WI38 (cell line): ENCODE results near the gene ZMYM2.

Experiments
- H3K4me3 ChIP-seq: 2 replicates; pipeline ENCODE4 v1.5.1; 2011; ENCODE audit warnings: low read depth, mild to moderate bottlenecking, control low read depth, low read length
- CTCF ChIP-seq: IDR thresholded peaks from 2 replicates; pipeline ENCODE4 v1.5.1; 2012; ENCODE audit warnings: low read depth, mild to moderate bottlenecking, control low read depth, low read length

Gene ZMYM2

GRCh38 chr13:20106742-20107141, 148.2 kb downstream of the ZMYM2 start:
- H3K4me3 ChIP-seq, result no peak overlapping the region
- no peak for TF ChIP-seq CTCF

GRCh38 chr13:20109037-20109436, 150.5 kb downstream of the ZMYM2 start:
- no peak for TF ChIP-seq CTCF
- H3K4me3 ChIP-seq, result no peak overlapping the region

GRCh38 chr13:20114066-20114610, 155.6 kb downstream of the ZMYM2 start:
- no peak overlapping the region for H3K4me3 ChIP-seq
- TF ChIP-seq CTCF, result no peak

- no peak overlapping the region for H3K4me3 ChIP-seq
- TF ChIP-seq CTCF, result no peak
Measured at GRCh38 chr13:20116213-20116612, 157.7 kb downstream of the ZMYM2 start.

- peak overlapping the region; percentile 9; the same call in 1 of the 2 replicates for H3K4me3 ChIP-seq
- TF ChIP-seq CTCF, result no peak
Measured at GRCh38 chr13:20118268-20119140, 160.0 kb downstream of the ZMYM2 start.

- TF ChIP-seq CTCF, result no peak
- no peak overlapping the region for H3K4me3 ChIP-seq
Measured at GRCh38 chr13:20119960-20120359, 161.4 kb downstream of the ZMYM2 start.

- TF ChIP-seq CTCF, result no peak
- H3K4me3 ChIP-seq, result peak overlapping the region; percentile 51
Measured at GRCh38 chr13:20121159-20121525, 162.6 kb downstream of the ZMYM2 start.
